OCI-LY1 (cell line): ENCODE results near the gene VAMP5.

Experiments
- H2AFZ ChIP-seq: fragments of 200-600 bp; sonication (generic), shearing (Covaris generic); 2 replicates; pipeline ENCODE4 v1.6.0; 2014; ENCODE audit warnings: antibody characterized with exemption, mild to moderate bottlenecking, low read length
- H3F3A ChIP-seq: fragments of 200-600 bp; sonication (generic), shearing (Covaris generic); 2 replicates; pipeline ENCODE4 v1.6.0; 2014; ENCODE audit warnings: mild to moderate bottlenecking, antibody characterized with exemption, low read length, moderate library complexity; ENCODE audit not compliant: insufficient read depth
- H3K27ac ChIP-seq: fragments of 200-600 bp; sonication (generic); 2 replicates; pipeline ENCODE4 v1.5.1; 2014; ENCODE audit warnings: low read length, mixed run types, mild to moderate bottlenecking, low read depth; ENCODE audit not compliant: poor library complexity, severe bottlenecking
- H3K27me3 ChIP-seq: fragments of 200-600 bp; sonication (generic); 2 replicates; pipeline ENCODE4 v1.6.0; 2014; ENCODE audit warnings: antibody characterized with exemption, mild to moderate bottlenecking, low read length, moderate library complexity; ENCODE audit not compliant: insufficient read depth
- H3K36me3 ChIP-seq: fragments of 200-600 bp; sonication (generic); 2 replicates; pipeline ENCODE4 v1.6.1; 2014; ENCODE audit warnings: mild to moderate bottlenecking, antibody characterized with exemption, low read length, moderate library complexity, mixed read lengths; ENCODE audit not compliant: insufficient read depth
- H3K4me1 ChIP-seq: fragments of 200-600 bp; sonication (generic); 2 replicates; pipeline ENCODE4 v1.5.1; 2014; ENCODE audit warnings: mild to moderate bottlenecking, low read length, moderate library complexity; ENCODE audit not compliant: insufficient read depth, severe bottlenecking
- H3K4me2 ChIP-seq: fragments of 200-600 bp; sonication (generic), shearing (Covaris generic); 2 replicates; pipeline ENCODE4 v1.6.1; 2014; ENCODE audit warnings: low read length
- H3K4me3 ChIP-seq: fragments of 200-600 bp; sonication (generic); 2 replicates; pipeline ENCODE4 v1.5.1; 2014; ENCODE audit warnings: low read length, low read depth, mild to moderate bottlenecking, mixed read lengths; ENCODE audit not compliant: poor library complexity, severe bottlenecking
- H3K79me2 ChIP-seq: fragments of 200-600 bp; shearing (Covaris generic); 2 replicates; pipeline ENCODE4 v1.6.1; 2016; ENCODE audit warnings: mixed run types, low read length, mixed read lengths; ENCODE audit not compliant: insufficient read depth
- H3K9ac ChIP-seq: fragments of 200-600 bp; sonication (generic), shearing (Covaris generic); 2 replicates; pipeline ENCODE4 v1.6.1; 2014; ENCODE audit warnings: mild to moderate bottlenecking, low read length, mixed read lengths
- H3K9me2 ChIP-seq: fragments of 200-600 bp; sonication (generic), shearing (Covaris generic); 2 replicates; pipeline ENCODE4 v1.6.1; 2014; ENCODE audit warnings: low read depth, mild to moderate bottlenecking, low read length, mixed read lengths
- H3K9me3 ChIP-seq: fragments of 200-600 bp; shearing (Covaris generic); 2 replicates; pipeline ENCODE4 v1.6.1; 2014; ENCODE audit warnings: low read length, mixed read lengths
- H4K20me1 ChIP-seq: fragments of 200-600 bp; sonication (generic), shearing (Covaris generic); 2 replicates; pipeline ENCODE4 v1.6.0; 2016; ENCODE audit warnings: mild to moderate bottlenecking, low read length; ENCODE audit not compliant: insufficient read depth
- EZH2 ChIP-seq: fragments of 200-600 bp; sonication (generic), shearing (Covaris generic); IDR thresholded peaks from 2 replicates; pipeline ENCODE4 v1.8.0; 2017; ENCODE audit warnings: borderline replicate concordance, mixed run types, mild to moderate bottlenecking, antibody characterized with exemption, low read length, moderate library complexity, mixed read lengths
- TF ChIP-seq, protein P1 (sequence below): fragments of 200-600 bp; sonication (generic), shearing (Covaris generic); IDR thresholded peaks from 2 replicates; pipeline ENCODE4 v1.5.1; 2017; ENCODE audit warnings: mild to moderate bottlenecking, antibody characterized with exemption, low read length, moderate library complexity, mixed read lengths

VAMP5 gene

DNA sequence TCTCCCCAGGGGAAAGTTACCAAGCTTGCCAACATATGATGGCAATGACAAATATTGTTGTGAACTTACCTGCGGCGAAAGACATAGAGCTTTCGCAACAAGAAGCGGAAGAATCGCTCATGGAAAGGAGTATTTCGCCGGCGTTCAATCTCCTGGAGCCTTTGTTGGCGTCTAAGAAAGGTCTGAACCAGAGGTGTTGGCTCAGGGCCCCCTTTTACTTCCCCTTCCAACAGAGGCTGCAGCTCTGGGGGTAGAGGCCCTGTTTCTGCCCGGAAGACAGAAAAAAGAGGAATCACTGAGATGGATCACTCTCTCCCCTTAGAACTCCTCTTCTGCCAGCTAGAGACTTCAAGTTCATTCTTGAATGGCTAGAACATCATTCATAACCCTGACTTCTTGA is 33.7 kb upstream of the VAMP5 start:
- no peaks in the 10 kb centered on the region for H3K9me3 ChIP-seq
- TF ChIP-seq EZH2: no peak
- TF ChIP-seq, protein P1, sequence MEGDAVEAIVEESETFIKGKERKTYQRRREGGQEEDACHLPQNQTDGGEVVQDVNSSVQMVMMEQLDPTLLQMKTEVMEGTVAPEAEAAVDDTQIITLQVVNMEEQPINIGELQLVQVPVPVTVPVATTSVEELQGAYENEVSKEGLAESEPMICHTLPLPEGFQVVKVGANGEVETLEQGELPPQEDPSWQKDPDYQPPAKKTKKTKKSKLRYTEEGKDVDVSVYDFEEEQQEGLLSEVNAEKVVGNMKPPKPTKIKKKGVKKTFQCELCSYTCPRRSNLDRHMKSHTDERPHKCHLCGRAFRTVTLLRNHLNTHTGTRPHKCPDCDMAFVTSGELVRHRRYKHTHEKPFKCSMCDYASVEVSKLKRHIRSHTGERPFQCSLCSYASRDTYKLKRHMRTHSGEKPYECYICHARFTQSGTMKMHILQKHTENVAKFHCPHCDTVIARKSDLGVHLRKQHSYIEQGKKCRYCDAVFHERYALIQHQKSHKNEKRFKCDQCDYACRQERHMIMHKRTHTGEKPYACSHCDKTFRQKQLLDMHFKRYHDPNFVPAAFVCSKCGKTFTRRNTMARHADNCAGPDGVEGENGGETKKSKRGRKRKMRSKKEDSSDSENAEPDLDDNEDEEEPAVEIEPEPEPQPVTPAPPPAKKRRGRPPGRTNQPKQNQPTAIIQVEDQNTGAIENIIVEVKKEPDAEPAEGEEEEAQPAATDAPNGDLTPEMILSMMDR: no peak
- H3K36me3 ChIP-seq: peaks cover 68% of the 10 kb centered on the region
- H4K20me1 ChIP-seq: no peaks in the 10 kb centered on the region
- H2AFZ ChIP-seq: no peak overlapping the region
- no peak overlapping the region for H3K4me2 ChIP-seq
- peaks cover 14% of the 10 kb centered on the region for H3F3A ChIP-seq
- H3K27me3 ChIP-seq: no peaks in the 10 kb centered on the region
- no peaks in the 10 kb centered on the region for H3K9me2 ChIP-seq
- no peak overlapping the region for H3K27ac ChIP-seq
- H3K4me3 ChIP-seq: no peak overlapping the region
- no peaks in the 10 kb centered on the region for H3K79me2 ChIP-seq
- no peaks in the 10 kb centered on the region for H3K4me1 ChIP-seq
- no peak overlapping the region for H3K9ac ChIP-seq

DNA sequence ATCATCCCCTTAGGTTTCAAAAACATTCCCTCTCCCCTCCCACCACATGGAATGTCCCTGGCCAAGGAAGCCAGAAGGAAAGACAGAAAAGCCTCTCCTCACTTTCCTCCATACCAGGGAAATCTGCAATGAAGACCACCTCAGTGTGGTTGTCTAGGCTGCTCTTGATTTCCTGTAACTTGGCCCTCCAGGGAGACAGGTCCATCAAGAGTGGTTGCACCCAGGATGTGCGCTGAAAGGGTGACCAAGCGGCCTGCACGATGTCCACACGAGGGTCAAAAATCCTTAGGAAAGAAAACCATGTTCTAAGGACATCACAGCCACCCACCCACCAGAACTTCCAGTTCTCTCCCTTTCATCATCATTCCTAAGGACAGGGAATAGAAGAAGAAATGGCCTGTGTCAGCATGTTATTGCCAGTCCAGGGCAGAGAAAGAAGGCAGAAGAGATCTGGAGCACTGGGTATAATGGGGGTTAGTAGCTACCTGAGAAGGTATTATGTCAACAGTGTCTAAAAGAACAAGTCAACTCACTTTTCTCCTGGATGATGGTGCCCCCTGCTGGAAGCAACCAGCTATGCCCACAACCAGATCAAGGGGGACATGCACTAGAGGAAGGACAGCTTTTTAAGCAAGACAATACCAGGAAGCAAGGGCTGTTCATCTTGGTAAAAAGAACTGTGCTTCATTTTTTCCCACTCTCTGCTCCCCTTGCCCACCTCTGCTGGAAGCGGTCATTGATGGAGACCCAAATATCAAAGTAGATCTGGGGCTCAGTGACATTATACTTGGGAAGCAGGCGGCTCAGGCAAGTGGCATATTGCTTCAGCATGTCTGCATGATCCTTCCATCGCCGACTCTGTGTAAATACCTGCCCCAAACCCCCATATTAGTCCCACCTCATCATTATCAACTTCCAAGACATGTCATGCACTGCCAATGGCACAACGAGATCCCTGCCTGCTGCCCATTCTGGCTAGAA is 32.2 kb upstream of the VAMP5 start:
- H4K20me1 ChIP-seq: no peaks in the 10 kb centered on the region
- no peaks in the 10 kb centered on the region for H3K4me1 ChIP-seq
- H3K9me3 ChIP-seq: no peaks in the 10 kb centered on the region
- H3K27ac ChIP-seq: no peak overlapping the region
- no peak for TF ChIP-seq EZH2
- TF ChIP-seq, protein P1: peak; percentile 94
- peaks cover 60% of the 10 kb centered on the region; the same call in 1 of the 2 replicates for H3K36me3 ChIP-seq
- no peaks in the 10 kb centered on the region for H3K27me3 ChIP-seq
- H2AFZ ChIP-seq: no peak overlapping the region
- H3K4me3 ChIP-seq: no peak overlapping the region
- H3F3A ChIP-seq: peaks cover 5% of the 10 kb centered on the region; the same call in 1 of the 2 replicates
- no peaks in the 10 kb centered on the region for H3K9me2 ChIP-seq
- H3K79me2 ChIP-seq: no peaks in the 10 kb centered on the region
- H3K4me2 ChIP-seq: no peak overlapping the region
- no peak overlapping the region for H3K9ac ChIP-seq

DNA sequence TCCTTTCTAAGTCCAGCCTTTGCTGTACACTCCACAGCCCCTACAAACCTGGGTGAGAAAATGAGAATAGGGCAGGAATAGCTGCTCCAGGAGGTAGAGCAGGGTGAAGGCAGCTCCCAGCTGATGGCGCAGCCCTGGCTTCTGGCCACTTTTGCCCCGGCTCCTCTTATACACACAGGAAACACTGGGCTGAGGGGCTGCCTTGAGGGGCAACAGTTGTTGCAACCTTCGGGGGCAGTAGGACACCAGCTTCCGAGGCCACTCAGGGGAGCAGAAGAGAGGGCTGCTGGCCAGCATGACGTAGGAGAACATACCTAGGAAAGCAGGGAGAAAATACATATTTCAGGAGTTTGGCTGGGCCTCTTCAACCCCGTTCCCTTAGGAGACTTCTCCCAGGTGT is 31.0 kb upstream of the VAMP5 start:
- no peaks in the 10 kb centered on the region for H3K9me3 ChIP-seq
- H3K27me3 ChIP-seq: no peaks in the 10 kb centered on the region
- TF ChIP-seq, protein P1: no peak
- TF ChIP-seq EZH2: no peak
- no peaks in the 10 kb centered on the region for H4K20me1 ChIP-seq
- H3K4me2 ChIP-seq: no peak overlapping the region
- H3K36me3 ChIP-seq: peaks cover 53% of the 10 kb centered on the region; the same call in 1 of the 2 replicates
- H3F3A ChIP-seq: no peaks in the 10 kb centered on the region
- no peak overlapping the region for H3K27ac ChIP-seq
- no peak overlapping the region for H3K4me3 ChIP-seq
- no peaks in the 10 kb centered on the region for H3K9me2 ChIP-seq
- no peak overlapping the region for H2AFZ ChIP-seq
- no peak overlapping the region for H3K9ac ChIP-seq
- H3K79me2 ChIP-seq: no peaks in the 10 kb centered on the region
- H3K4me1 ChIP-seq: no peaks in the 10 kb centered on the region
